HG03457 (cell line): Measurements from ENCODE around the gene COQ7.

Source experiments
- ATAC-seq: cut with Tn5 transposase; IDR thresholded peaks from one replicate; pipeline ENCODE4 v1.9.1; 2021; ENCODE audit warnings: moderate number of reproducible peaks; ENCODE audit not compliant: unreplicated experiment

Gene COQ7

GRCh38 chr16:19085679-19086200, 18.3 kb downstream of the COQ7 start:
- ATAC-seq = no peak

GRCh38 chr16:19086322-19087199, 19.1 kb downstream of the COQ7 start:
- ATAC-seq = peak; percentile 61

GRCh38 chr16:19088341-19088916, 21.0 kb downstream of the COQ7 start:
- no peak for ATAC-seq

- ATAC-seq = no peak
These were observed 22.1 kb downstream of the COQ7 start for GRCh38 chr16:19089410-19089955.

GRCh38 chr16:19090916-19091315, 23.5 kb downstream of the COQ7 start:
- ATAC-seq = no peak

GRCh38 chr16:19092653-19093410, 25.4 kb downstream of the COQ7 start:
- ATAC-seq = no peak

GRCh38 chr16:19093631-19094541, 26.5 kb downstream of the COQ7 start:
- ATAC-seq = no peak

GRCh38 chr16:19094542-19095365, 27.3 kb downstream of the COQ7 start:
- no peak for ATAC-seq

GRCh38 chr16:19095654-19096053, 28.2 kb downstream of the COQ7 start:
- no peak for ATAC-seq

GRCh38 chr16:19098173-19098572, 30.8 kb downstream of the COQ7 start:
- ATAC-seq = no peak

GRCh38 chr16:19102187-19102872, 34.9 kb downstream of the COQ7 start:
- ATAC-seq = no peak

GRCh38 chr16:19104607-19105006, 37.2 kb downstream of the COQ7 start:
- ATAC-seq = no peak

- ATAC-seq = no peak
These were observed 37.7 kb downstream of the COQ7 start for GRCh38 chr16:19105131-19105530.

- no peak for ATAC-seq
These were observed 38.6 kb downstream of the COQ7 start for GRCh38 chr16:19105891-19106624.

GRCh38 chr16:19106625-19107020, 39.2 kb downstream of the COQ7 start:
- ATAC-seq = no peak

- ATAC-seq = no peak
These were observed 41.2 kb downstream of the COQ7 start for GRCh38 chr16:19108409-19109287.

GRCh38 chr16:19109288-19109664, 41.9 kb downstream of the COQ7 start:
- ATAC-seq = no peak
